Pulmonary artery endothelial cell (primary cell): ENCODE results near the gene SLC27A1. TPM values are rescaled to one million over a fixed set of nuclear protein-coding genes. Genes with fewer than 3 reads are reported as not detected.
"Not testable (repeated sequence)": the region's sequence is repeated elsewhere in the genome, so short reads cannot be mapped to it uniquely, and the experiment has no call there.

Experiments
- DNase-seq: peaks from one replicate; pipeline ENCODE4 v3.0.0-alpha.2; 2011; ENCODE audit warnings: low read depth, low spot score
- total RNA-seq: library from RNA; depleted of rRNA; stranded (reverse); fragments of >200 nt; gene quantifications from 2 replicates; pipeline ENCODE4 v1.2.3, GENCODE V29; 2014

The SLC27A1 gene
- total RNA-seq, 1 donor from 2014 or later = 9.8 TPM

- DNase-seq = no peak
These were observed 40.1 kb downstream of the SLC27A1 start for GRCh38 chr19:17510220-17510993.

- peak; percentile 51 for DNase-seq
These were observed 41.6 kb downstream of the SLC27A1 start for GRCh38 chr19:17511724-17512573.

- no peak for DNase-seq
These were observed 42.2 kb downstream of the SLC27A1 start for GRCh38 chr19:17512574-17512939.

- no peak for DNase-seq
These were observed 45.3 kb downstream of the SLC27A1 start for GRCh38 chr19:17515408-17516149.

- DNase-seq = no peak
These were observed 47.6 kb downstream of the SLC27A1 start for GRCh38 chr19:17517898-17518297.

GRCh38 chr19:17518654-17519053 lies 48.3 kb downstream of the SLC27A1 start:
- not testable (repeated sequence) for DNase-seq

- no peak for DNase-seq
These were observed 49.6 kb downstream of the SLC27A1 start for GRCh38 chr19:17519967-17520366.

- DNase-seq = no peak
These were observed 50.5 kb downstream of the SLC27A1 start for GRCh38 chr19:17520865-17521264.

- DNase-seq = no peak
These were observed 52.9 kb downstream of the SLC27A1 start for GRCh38 chr19:17522988-17523872.

- no peak for DNase-seq
These were observed 54.3 kb downstream of the SLC27A1 start for GRCh38 chr19:17524651-17525050.

- no peak for DNase-seq
These were observed 54.8 kb downstream of the SLC27A1 start for GRCh38 chr19:17525141-17525540.

GRCh38 chr19:17526922-17527321 lies 56.6 kb downstream of the SLC27A1 start:
- DNase-seq = no peak

GRCh38 chr19:17527326-17527725 lies 57.0 kb downstream of the SLC27A1 start:
- DNase-seq = no peak

- DNase-seq = no peak
These were observed 58.3 kb downstream of the SLC27A1 start for GRCh38 chr19:17528610-17529009.

GRCh38 chr19:17529239-17530158 lies 59.2 kb downstream of the SLC27A1 start:
- DNase-seq = no peak

- DNase-seq = no peak
These were observed 60.3 kb downstream of the SLC27A1 start for GRCh38 chr19:17530586-17530985.

- no peak for DNase-seq
These were observed 61.8 kb downstream of the SLC27A1 start for GRCh38 chr19:17532116-17532515.

GRCh38 chr19:17532557-17532956 lies 62.2 kb downstream of the SLC27A1 start:
- no peak for DNase-seq

- no peak for DNase-seq
These were observed 64.4 kb downstream of the SLC27A1 start for GRCh38 chr19:17534767-17535166.

GRCh38 chr19:17536955-17537354 lies 66.6 kb downstream of the SLC27A1 start:
- no peak for DNase-seq
